ENCODE data around the gene NHLH1. TPM values are rescaled to one million over a fixed set of nuclear protein-coding genes. Genes with fewer than 3 reads are reported as not detected.

NHLH1 gene
- total and polyA plus RNA-seq, 2 of the 4 experiments (the other 2 are of a cell fraction): 0.14 TPM; not detected in 1

DNA sequence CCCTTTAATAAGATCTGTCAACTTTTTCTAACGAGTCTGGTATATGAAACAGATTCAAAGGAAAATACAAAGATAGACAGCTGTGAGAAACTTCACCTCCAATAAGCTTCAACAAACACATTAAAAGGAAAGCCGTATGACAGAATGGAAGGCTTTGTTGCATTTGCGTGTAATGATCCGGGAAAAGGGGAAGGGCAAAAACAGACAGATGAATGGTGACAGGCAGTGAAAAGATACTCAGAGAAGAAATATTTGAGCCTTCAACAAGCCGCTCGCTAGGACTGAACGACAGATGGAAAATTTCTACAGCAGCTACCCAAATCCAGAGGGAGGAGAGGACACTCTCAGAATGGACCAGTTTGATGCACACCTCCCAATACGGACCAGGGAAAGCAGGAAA lies 38.7 kb upstream of the NHLH1 start:
- no TSS peak for BruUV-seq (replicated peaks)
- H3K4ac ChIP-seq (ENCODE audit: low read depth, low read length): no peak overlapping the region
- no peak overlapping the region for H4K91ac ChIP-seq (ENCODE audit: insufficient read depth, low read depth, low read length)
- no peak overlapping the region for H3K4me3 ChIP-seq (ENCODE audit: insufficient read depth, low read depth, low read length)
- no peaks in the 10 kb centered on the region for H3K27me3 ChIP-seq (ENCODE audit: control insufficient read depth, insufficient read depth, low read length)
- DNase-seq (no peak), ATAC-seq (ENCODE audit: low read depth) (no peak)
- no peak overlapping the region for H3K18ac ChIP-seq (ENCODE audit: low read depth, low read length)
- H3K4me2 ChIP-seq (ENCODE audit: low read depth, low read length): no peak overlapping the region
- WGBS, 2 experiments (ENCODE audit: extremely low coverage in 2 of 2, insufficient read length in 1 of 2): 100% methylated on average over 1 of the region's 8 CpGs; no CpG with 5 or more reads in 1 of the 2 experiments
- no peak overlapping the region for H2AK5ac ChIP-seq (ENCODE audit: low read depth, low read length)
- H2BK20ac ChIP-seq (ENCODE audit: low read depth, low read length): no peak overlapping the region
- H2AFZ ChIP-seq (replicated peaks; ENCODE audit: low read length, poor library complexity): no peak overlapping the region
- peaks cover 9 to 34% of the 10 kb centered on the region in 2 experiments for H3K79me1 ChIP-seq (ENCODE audit: low read depth in 1 of 2, low read length in 2 of 2)
- H2BK15ac ChIP-seq (ENCODE audit: low read depth, low read length): no peak overlapping the region
- in situ Hi-C loops (cut with MboI; ENCODE audit: low sequenced_read_pairs) (no loop called here), intact Hi-C loops (cut with micrococcal nuclease) (no loop called here), dilution Hi-C loops (cut with HindIII; ENCODE audit: low sequenced_read_pairs, unreplicated experiment) (no loop called here)
- no peak overlapping the region for H2BK5ac ChIP-seq (ENCODE audit: low read depth, low read length, poor library complexity, severe bottlenecking)
- H3K4me1 ChIP-seq (ENCODE audit: control insufficient read depth, insufficient read depth, low read length): no peaks in the 10 kb centered on the region
- peaks cover 21% of the 10 kb centered on the region for H4K20me1 ChIP-seq (ENCODE audit: insufficient read depth, low read length)
- no peak overlapping the region for H3K27ac ChIP-seq (ENCODE audit: insufficient read depth, low read length)
- no peak overlapping the region for H2AK9ac ChIP-seq (replicated peaks; ENCODE audit: low read depth, low read length, poor library complexity)
- no peak overlapping the region for H3K9ac ChIP-seq (ENCODE audit: low read depth, low read length)
- peaks cover 58% of the 10 kb centered on the region for H3K36me3 ChIP-seq (ENCODE audit: control insufficient read depth, insufficient read depth, low read length)
- no peak overlapping the region for H4K5ac ChIP-seq (ENCODE audit: low read depth, low read length)
- no peak overlapping the region for H3K23ac ChIP-seq (ENCODE audit: low read depth, low read length)
- no peaks in the 10 kb centered on the region for H3K9me3 ChIP-seq (ENCODE audit: control insufficient read depth, insufficient read depth, low read length)
- no peak overlapping the region for H2BK120ac ChIP-seq (ENCODE audit: low read depth, low read length)
- no peak overlapping the region for H3K56ac ChIP-seq (ENCODE audit: extremely low read depth, insufficient read depth, low read length)
- H4K8ac ChIP-seq (ENCODE audit: low read depth in 2 of 2, low read length in 2 of 2): no peak overlapping the region
- CTCF ChIA-PET: no interaction called here
- TF ChIP-seq RAD21 (IDR thresholded peaks at IDR 0.05; ENCODE audit: low read length): no peak
- no peaks in the 10 kb centered on the region; the same call in 1 of the 2 replicates for H3K9me1 ChIP-seq (ENCODE audit: insufficient read depth, low read length)
- no peak overlapping the region for H3K14ac ChIP-seq (replicated peaks; ENCODE audit: low read depth, low read length)
- POLR2A ChIA-PET (ENCODE audit: unreplicated experiment): interaction anchor here (0.6 kb wide), 1 partner anchor 15 kb away, joined by 6 read pairs; no protein-coding TSS in a partner anchor
